Vagina (tissue), 2 donors: ENCODE measurements around the gene NEMP2.

Experiments used
- CTCF ChIP-seq, 3 experiments: fragments of 450-650 bp in 2 of 3; fragments of 200-600 bp in 1 of 3; sonication (generic) in 1 of 3; IDR thresholded peaks; one replicate each; pipeline ENCODE4 v1.5.1; 2017 to 2019; ENCODE audit warnings: antibody characterized with exemption in 3 of 3, mild to moderate bottlenecking in 2 of 3, moderate library complexity in 2 of 3
- POLR2A ChIP-seq, 2 donors: fragments of 450-650 bp; IDR thresholded peaks; one replicate each; pipeline ENCODE4 v1.6.1; 2017; ENCODE audit warnings: antibody characterized with exemption in 2 of 2, mild to moderate bottlenecking in 2 of 2, moderate library complexity in 2 of 2
- POLR2AphosphoS5 ChIP-seq, 2 donors: sonication (generic); formaldehyde crosslinking; IDR thresholded peaks; one replicate each; pipeline ENCODE4 v1.9.0; 2017; ENCODE audit warnings: antibody characterized with exemption in 2 of 2, mild to moderate bottlenecking in 2 of 2, low read depth in 1 of 2; ENCODE audit not compliant: insufficient read depth in 1 of 2

- no peak for TF ChIP-seq POLR2A (IDR thresholded peaks at IDR 0.05)
- no peak for TF ChIP-seq CTCF (IDR thresholded peaks at IDR 0.05)
- no peak for TF ChIP-seq POLR2AphosphoS5 (IDR thresholded peaks at IDR 0.05; ENCODE audit: insufficient read depth in 1 of 2, low read depth in 1 of 2)
Measured at GRCh38 chr2:190529486-190530247, 4.9 kb downstream of the NEMP2 start.
